Activated naive CD8-positive, alpha-beta T cell treated with anti-CD3 and anti-CD28 coated beads for 36 hours (primary cell): ENCODE results near the gene PAGE2. TPM values are rescaled to one million over a fixed set of nuclear protein-coding genes. Genes with fewer than 3 reads are reported as not detected.
A peak's percentile ranks its signal among the peaks of the same experiment; 100 is the strongest.
"Not testable (repeated sequence)": the region's sequence is repeated elsewhere in the genome, so short reads cannot be mapped to it uniquely, and the experiment has no call there.

Experiments
- DNase-seq: peaks from one replicate; pipeline ENCODE4 v3.0.0; 2021
- H3K27ac Mint-ChIP-seq: one replicate; pipeline ENCODE4 v1.8.0; 2022; ENCODE audit warnings: mild to moderate bottlenecking, moderate library complexity, mixed read lengths
- H3K27me3 Mint-ChIP-seq: one replicate; pipeline ENCODE4 v1.8.0; 2022; ENCODE audit warnings: mild to moderate bottlenecking, mixed read lengths
- H3K36me3 Mint-ChIP-seq: one replicate; pipeline ENCODE4 v1.8.0; 2021; ENCODE audit warnings: mild to moderate bottlenecking, mixed read lengths
- H3K4me1 Mint-ChIP-seq: one replicate; pipeline ENCODE4 v1.8.0; 2021; ENCODE audit warnings: mixed read lengths
- H3K4me3 Mint-ChIP-seq: one replicate; pipeline ENCODE4 v1.8.0; 2022; ENCODE audit warnings: mild to moderate bottlenecking, moderate library complexity, mixed read lengths
- H3K9me3 Mint-ChIP-seq: one replicate; pipeline ENCODE4 v1.8.0; 2022; ENCODE audit warnings: mixed read lengths
- total RNA-seq, 2 experiments: library from RNA; stranded (reverse); gene quantifications; one replicate each; pipeline ENCODE4 v1.2.3, GENCODE V29; 2021

The PAGE2 gene
- total RNA-seq, 2 experiments from 2014 or later = not detected

DNA sequence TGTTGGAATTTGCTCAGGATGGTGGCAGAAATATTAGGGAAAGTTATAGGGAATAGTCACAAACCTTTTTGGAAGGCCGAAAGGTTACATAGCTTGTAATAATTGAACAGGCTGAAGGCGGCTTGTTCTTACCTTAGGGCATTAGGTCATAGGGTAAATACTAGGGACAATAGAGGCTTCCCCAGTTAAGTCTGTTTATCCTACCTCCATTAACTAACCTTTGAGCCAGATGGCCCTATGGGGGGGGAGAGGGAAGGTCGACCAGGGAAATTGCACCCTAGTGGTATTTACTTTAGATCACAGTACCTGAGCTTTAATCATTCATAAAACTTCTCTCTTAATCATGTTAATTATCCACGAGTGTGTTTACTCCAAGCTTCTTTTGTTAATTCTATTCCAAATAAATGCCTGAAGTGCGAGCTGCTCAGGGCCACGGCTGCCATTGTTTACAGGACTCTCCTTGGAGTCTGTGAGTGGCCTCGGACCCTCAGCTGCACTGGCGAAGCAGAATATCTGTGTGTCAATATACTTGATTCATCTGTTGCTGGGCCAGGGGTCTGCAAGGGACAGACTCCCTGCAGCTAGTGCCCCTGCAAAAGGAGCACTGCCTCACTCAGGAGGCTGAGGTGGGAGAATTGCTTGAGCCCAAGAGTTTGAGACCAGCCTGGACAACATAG, 22.9 kb downstream of the PAGE2 start:
- Mint-ChIP-seq H3K4me1 (no peaks in the 10 kb centered on the region), H3K27me3 (no peaks in the 10 kb centered on the region), H3K36me3 (no peaks in the 10 kb centered on the region), H3K27ac (no peak overlapping the region), H3K4me3 (no peak overlapping the region), H3K9me3 (no peaks in the 10 kb centered on the region)
- no peak for DNase-seq

DNA sequence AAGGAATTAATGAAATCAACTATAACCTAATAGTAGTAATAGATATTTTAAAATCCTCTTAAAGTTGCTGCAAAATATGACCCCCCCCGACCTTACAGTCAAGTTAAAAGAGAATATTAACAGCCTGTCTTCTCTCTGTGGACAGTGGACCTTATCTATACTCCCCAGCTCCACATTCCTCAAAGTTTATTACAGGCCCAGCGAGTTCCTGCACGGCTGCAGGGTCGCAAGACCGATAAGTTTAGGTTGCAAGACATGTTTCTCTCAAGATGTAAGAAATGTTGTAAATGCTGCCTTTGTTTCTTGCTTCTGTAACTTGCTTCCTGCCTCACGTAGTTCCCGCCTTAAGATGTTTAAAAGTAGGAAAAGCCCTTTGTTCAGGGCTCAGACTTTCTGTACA, 27.8 kb downstream of the PAGE2 start:
- H3K9me3 Mint-ChIP-seq, DNase-seq, H3K36me3 Mint-ChIP-seq, H3K27ac Mint-ChIP-seq, H3K27me3 Mint-ChIP-seq, H3K4me3 Mint-ChIP-seq, H3K4me1 Mint-ChIP-seq: not testable (repeated sequence)

DNA sequence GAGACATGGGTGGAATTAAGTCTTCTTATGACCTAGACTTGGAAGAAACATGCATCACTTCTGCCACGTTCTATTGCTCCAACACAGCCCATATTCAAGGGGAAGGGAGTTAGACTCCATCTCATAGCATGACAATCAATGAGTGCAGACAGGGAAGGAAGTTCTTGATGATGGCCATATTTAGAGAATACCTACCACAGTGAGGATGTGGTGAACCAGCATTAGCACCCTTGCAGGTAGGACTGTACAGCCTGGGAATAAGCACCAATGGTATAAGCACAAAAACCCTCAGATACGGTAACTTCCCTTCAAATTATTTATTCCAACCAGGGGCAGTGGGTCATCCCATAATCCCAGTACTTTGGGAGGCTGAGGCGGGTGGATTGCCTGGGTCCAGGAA, 29.8 kb downstream of the PAGE2 start:
- H3K27me3 Mint-ChIP-seq = no peaks in the 10 kb centered on the region
- DNase-seq = no peak
- H3K9me3 Mint-ChIP-seq = no peaks in the 10 kb centered on the region

DNA sequence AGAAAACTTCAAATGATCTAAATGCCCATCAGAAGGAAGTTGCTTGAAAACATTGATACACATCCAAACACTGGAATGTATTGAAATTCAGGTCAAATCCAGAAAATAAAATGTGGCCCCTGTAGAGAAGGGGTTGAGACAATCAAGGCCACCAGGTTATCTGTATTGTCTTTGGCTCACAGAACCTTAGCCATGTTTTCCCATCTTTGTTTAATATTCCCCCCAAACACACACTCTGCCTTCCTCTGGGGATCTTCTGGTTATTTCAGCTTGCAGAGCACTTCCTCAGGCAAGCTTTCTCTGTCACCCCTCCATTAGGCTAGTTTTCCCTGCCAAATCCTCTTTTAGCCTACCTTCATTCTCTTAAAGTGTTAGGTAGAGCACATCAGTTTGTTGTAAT, 30.5 kb downstream of the PAGE2 start:
- no peaks in the 10 kb centered on the region for H3K36me3 Mint-ChIP-seq
- DNase-seq = no peak
- H3K4me1 Mint-ChIP-seq = peaks cover 9% of the 10 kb centered on the region
- H3K4me3 Mint-ChIP-seq = no peak overlapping the region
- no peaks in the 10 kb centered on the region for H3K27me3 Mint-ChIP-seq
- no peaks in the 10 kb centered on the region for H3K9me3 Mint-ChIP-seq
- no peak overlapping the region for H3K27ac Mint-ChIP-seq

More for the DNA sequence above, 29.8 kb downstream of the PAGE2 start:
- Mint-ChIP-seq H3K27ac (no peak overlapping the region), H3K4me3 (no peak overlapping the region), H3K36me3 (no peaks in the 10 kb centered on the region), H3K4me1 (peaks cover 9% of the 10 kb centered on the region)

DNA sequence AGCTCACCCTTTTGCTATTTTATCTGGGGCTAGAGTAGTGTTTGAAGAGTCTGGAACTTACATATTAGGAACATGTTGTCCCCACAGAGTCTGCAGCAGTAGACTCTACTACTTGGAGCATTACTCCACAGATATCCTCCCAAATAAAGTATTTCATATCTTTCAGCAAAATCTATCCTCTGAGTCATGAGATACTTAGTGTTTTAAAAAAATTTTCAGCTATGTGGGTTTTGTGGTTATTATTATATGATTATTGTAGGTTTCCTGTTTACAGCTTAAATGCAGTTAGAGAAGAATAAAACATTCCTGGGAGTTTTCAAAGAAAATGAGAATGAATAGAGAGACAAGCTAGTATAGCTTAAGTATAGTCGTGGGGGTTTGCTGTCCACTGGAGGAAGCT, 30.9 kb downstream of the PAGE2 start:
- Mint-ChIP-seq H3K27ac (no peak overlapping the region), H3K4me1 (peaks cover 9% of the 10 kb centered on the region), H3K9me3 (no peaks in the 10 kb centered on the region), H3K36me3 (no peaks in the 10 kb centered on the region), H3K27me3 (no peaks in the 10 kb centered on the region), H3K4me3 (no peak overlapping the region)
- DNase-seq = no peak

DNA sequence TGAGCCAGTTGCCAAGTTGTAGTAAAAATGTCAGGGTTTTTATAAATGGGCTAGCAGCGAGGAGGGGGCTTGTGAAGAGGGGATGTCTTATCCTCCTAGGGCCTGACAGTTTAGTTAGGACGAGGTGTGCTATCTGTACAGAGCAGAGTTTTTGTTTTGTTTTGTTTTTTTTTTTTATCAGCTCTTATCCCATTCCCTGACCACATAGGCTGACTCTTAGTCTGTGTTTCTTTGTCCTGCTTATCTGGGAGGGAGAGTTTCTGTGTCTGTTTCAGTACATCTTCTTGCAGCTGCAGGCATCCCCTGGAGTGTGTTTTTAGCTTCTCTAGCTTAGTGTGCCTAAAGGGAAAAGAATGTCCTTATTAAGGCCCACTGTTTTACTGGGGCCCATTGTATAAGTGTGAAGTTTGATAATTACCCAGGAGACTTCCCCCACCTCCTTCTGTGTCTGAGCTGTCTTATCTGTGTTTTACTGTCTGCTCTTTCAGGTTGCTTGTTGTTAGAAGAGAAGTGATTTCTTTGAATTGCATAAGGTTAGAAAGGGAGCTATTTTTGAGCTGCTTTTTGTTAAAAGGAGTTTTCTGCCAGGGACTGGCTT, 32.0 kb downstream of the PAGE2 start:
- no peaks in the 10 kb centered on the region for H3K27me3 Mint-ChIP-seq
- no peak overlapping the region for H3K4me3 Mint-ChIP-seq
- no peak for DNase-seq
- H3K36me3 Mint-ChIP-seq = no peaks in the 10 kb centered on the region
- peaks cover 9% of the 10 kb centered on the region for H3K4me1 Mint-ChIP-seq
- H3K9me3 Mint-ChIP-seq = no peaks in the 10 kb centered on the region
- H3K27ac Mint-ChIP-seq = no peak overlapping the region

DNA sequence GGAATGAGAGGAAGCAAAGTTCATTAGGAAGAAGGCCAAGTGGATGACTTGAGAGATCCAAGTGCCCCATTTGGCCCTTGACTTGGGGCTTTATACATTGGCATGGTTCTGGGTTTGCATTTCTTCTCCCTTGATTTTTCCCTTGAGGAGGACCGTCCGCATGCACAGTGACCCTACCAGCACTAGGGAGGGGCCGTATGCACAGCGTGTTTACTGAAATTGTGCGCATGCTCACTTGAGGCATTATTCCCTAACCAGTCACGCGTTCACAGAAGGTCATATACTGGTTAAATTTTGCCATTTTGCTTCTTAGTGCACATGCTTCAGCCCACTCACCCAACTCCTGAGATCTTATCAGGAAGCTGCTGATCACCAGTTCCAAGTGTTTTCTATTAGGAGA, 35.1 kb downstream of the PAGE2 start:
- Mint-ChIP-seq H3K9me3 (no peaks in the 10 kb centered on the region), H3K27ac (no peak overlapping the region), H3K36me3 (no peaks in the 10 kb centered on the region), H3K27me3 (no peaks in the 10 kb centered on the region), H3K4me3 (no peak overlapping the region), H3K4me1 (peaks cover 6% of the 10 kb centered on the region)
- no peak for DNase-seq

DNA sequence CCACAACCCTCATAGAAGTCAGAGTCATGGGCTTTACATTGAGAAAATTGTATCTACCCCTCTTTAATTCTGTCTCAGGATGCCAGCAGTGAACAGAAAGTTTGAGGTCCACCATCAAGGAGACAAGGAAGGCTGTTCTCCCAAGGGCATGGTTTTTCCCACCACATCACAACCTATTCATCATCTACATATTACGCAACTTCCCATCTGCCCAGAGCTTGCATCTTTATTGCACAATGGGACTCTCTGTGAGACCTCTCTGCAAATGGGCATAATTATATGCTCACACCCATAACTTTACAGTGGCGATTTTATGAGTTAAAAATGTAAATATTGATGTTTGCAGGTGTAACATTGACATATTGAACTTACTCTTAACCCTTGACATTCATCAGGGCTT, 38.9 kb downstream of the PAGE2 start:
- no peaks in the 10 kb centered on the region for H3K36me3 Mint-ChIP-seq
- DNase-seq = no peak
- H3K27me3 Mint-ChIP-seq = no peaks in the 10 kb centered on the region
- H3K4me3 Mint-ChIP-seq = no peak overlapping the region
- no peaks in the 10 kb centered on the region for H3K9me3 Mint-ChIP-seq
- no peaks in the 10 kb centered on the region for H3K4me1 Mint-ChIP-seq
- no peak overlapping the region for H3K27ac Mint-ChIP-seq

DNA sequence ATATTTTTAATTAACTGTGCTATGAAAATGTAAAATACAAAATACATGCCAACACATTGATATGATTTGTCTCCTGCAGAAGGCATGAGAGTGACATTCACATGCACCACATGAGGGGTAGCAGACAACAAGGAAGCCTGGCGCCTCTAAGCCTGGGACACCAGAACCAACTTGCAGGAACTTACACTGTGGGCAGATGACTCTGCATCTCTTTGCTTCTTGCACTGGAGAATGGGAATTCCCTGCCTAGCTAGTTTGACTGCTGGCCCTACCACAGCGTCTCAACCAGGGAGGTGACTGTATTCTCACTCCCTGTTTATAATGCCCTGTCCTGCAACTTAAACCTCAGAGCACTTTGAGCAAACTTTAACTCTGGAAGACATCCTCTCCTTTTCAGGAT, 40.5 kb downstream of the PAGE2 start:
- DNase-seq = no peak
- H3K9me3 Mint-ChIP-seq = no peaks in the 10 kb centered on the region
- H3K27ac Mint-ChIP-seq = no peak overlapping the region
- no peaks in the 10 kb centered on the region for H3K36me3 Mint-ChIP-seq
- no peak overlapping the region for H3K4me3 Mint-ChIP-seq
- no peaks in the 10 kb centered on the region for H3K27me3 Mint-ChIP-seq
- H3K4me1 Mint-ChIP-seq = no peaks in the 10 kb centered on the region

DNA sequence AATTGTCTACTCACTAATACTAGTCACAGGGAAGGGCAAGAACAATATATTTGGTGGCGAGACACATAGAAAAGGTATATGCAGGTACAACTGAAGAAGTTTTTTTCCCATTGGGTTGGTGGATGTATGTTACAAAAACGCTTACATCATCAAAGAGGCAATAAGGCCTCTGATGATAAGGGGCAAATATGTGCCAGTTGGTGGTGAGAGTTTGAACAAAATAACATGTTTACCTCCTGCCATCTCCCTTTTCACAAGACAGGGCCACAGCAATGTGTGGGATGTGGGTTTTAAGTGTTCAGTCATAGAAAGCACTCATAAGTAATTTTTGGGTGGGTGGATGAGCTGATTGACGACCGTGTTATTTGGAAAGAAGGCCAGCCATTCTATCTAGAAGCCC, 41.7 kb downstream of the PAGE2 start:
- H3K9me3 Mint-ChIP-seq = no peaks in the 10 kb centered on the region
- no peak for DNase-seq
- H3K27me3 Mint-ChIP-seq = no peaks in the 10 kb centered on the region
- no peaks in the 10 kb centered on the region for H3K36me3 Mint-ChIP-seq
- no peak overlapping the region for H3K4me3 Mint-ChIP-seq
- no peak overlapping the region for H3K27ac Mint-ChIP-seq
- H3K4me1 Mint-ChIP-seq = no peaks in the 10 kb centered on the region

DNA sequence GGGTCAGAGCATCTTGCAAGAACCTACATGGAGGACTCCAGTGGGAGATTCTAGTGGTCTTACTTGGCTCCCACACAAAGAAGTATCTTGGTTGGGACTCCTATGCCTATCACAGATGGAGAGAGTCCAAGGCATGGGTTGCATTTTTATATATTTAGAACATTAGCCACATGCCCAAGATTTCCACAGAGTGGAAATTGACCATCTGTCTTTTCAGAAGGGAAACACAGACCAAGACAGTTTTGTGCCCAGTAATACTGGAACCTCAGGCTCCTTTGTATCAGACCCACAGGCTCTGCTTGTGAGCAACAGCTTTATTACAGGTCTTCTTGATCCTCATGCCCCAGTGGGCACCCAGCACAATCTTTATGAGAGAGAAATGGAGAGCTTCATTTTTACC, 43.6 kb downstream of the PAGE2 start:
- no peak for DNase-seq
- no peaks in the 10 kb centered on the region for H3K27me3 Mint-ChIP-seq
- no peaks in the 10 kb centered on the region for H3K36me3 Mint-ChIP-seq
- no peaks in the 10 kb centered on the region for H3K4me1 Mint-ChIP-seq
- H3K27ac Mint-ChIP-seq = no peak overlapping the region
- no peaks in the 10 kb centered on the region for H3K9me3 Mint-ChIP-seq
- H3K4me3 Mint-ChIP-seq = no peak overlapping the region

DNA sequence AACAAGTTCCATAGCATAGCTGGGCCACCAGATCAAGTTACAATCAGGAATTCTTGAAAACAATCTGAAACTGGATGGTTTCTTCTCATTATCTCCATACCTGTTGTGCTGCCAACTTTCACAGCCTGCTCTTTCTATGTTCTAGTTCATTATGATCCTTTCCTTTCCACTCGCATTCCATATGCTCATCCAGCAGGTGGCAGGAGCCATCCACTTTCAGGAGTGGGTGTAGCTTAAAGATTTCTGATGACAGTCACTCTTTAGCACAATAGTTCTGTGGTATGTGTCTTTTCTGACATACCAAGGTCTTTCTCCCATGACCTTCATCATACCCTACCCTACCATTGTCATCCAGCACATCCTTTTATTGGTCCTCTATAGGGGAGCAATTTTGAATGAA, 46.4 kb downstream of the PAGE2 start:
- no peak overlapping the region for H3K4me3 Mint-ChIP-seq
- DNase-seq = peak; percentile 16
- no peaks in the 10 kb centered on the region for H3K27me3 Mint-ChIP-seq
- no peaks in the 10 kb centered on the region for H3K36me3 Mint-ChIP-seq
- no peak overlapping the region for H3K27ac Mint-ChIP-seq
- no peaks in the 10 kb centered on the region for H3K4me1 Mint-ChIP-seq
- H3K9me3 Mint-ChIP-seq = no peaks in the 10 kb centered on the region

DNA sequence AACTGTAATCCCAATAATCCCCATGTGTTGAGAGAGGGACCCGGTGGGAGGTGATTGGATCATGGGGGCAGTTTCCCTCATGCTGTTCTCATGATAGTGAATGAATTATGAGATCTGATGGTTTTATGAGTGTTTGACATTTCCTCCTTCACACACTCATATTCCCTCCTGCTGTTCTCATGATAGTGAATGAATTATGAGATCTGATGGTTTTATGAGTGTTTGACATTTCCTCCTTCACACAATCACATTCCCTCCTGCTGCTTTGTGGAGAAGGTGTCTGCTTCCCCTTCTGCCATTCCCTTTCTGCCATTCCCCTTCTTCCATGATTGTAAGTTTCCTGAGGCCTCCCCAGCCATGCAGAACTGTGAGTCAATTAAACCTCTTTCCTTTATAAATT, 52.0 kb downstream of the PAGE2 start:
- not testable (repeated sequence) for DNase-seq, H3K27ac Mint-ChIP-seq, H3K4me1 Mint-ChIP-seq, H3K4me3 Mint-ChIP-seq, H3K9me3 Mint-ChIP-seq, H3K36me3 Mint-ChIP-seq, H3K27me3 Mint-ChIP-seq

Other genes with a start within 250 kb of the PAGE2 start
- 1 to 10 TPM; 5.9 to 7.9 TPM for gene TRO, start 168.2 kb upstream of the PAGE2 start, total RNA-seq
- gene PFKFB1, start 94.8 kb upstream of the PAGE2 start, total RNA-seq = under 1 TPM; 0.54 to 0.86 TPM
- 10 to 100 TPM; 41.7 to 41.8 TPM for gene APEX2, start 88.7 kb upstream of the PAGE2 start, total RNA-seq
- gene ALAS2, start 58.0 kb upstream of the PAGE2 start, total RNA-seq = not detected
- under 1 TPM; 0.52 to 0.56 TPM for gene PAGE2B, start 14.0 kb upstream of the PAGE2 start, total RNA-seq
- 1 to 10 TPM in 1 of 2 experiments, not detected in 1; 1.5 TPM for gene PAGE5, start 131.3 kb downstream of the PAGE2 start, total RNA-seq
- not detected for gene PAGE3, start 175.9 kb downstream of the PAGE2 start, total RNA-seq